ENCODE measurements around the gene C3orf20. TPM values are rescaled to one million over a fixed set of nuclear protein-coding genes. Genes with fewer than 3 reads are reported as not detected.
"Not testable (repeated sequence)": the region's sequence is repeated elsewhere in the genome, so short reads cannot be mapped to it uniquely, and the experiment has no call there.

Gene C3orf20
- total RNA-seq, 1 donor: 0.21 TPM

DNA sequence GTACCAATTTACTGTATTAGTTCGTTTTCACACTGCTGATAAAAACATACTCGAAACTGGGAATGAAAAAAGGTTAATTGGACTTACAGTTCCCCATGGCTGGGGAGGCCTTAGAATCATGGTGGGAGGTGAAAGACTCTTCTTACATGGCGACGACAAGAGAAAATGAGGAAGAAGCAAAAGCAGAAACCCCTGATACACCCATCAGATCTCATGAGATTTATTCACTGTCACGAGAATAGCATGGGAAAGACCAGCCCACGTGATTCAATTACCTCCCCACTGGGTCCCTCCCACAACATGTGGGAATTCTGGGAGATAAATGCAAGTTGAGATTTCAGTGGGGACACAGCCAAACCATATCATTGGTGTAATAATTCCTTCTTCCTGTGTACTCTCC, 69.6 kb downstream of the C3orf20 start:
- Histone ChIP-seq H3K27me3 (ENCODE audit: insufficient read depth, low read length) (peaks cover 10% of the 10 kb centered on the region), H3K4me3 (ENCODE audit: low read length) (no peak overlapping the region), H3K9me3 (ENCODE audit: low read depth, low read length) (no peaks in the 10 kb centered on the region), H3K4me1 (ENCODE audit: insufficient read depth, low read length) (no peaks in the 10 kb centered on the region)

DNA sequence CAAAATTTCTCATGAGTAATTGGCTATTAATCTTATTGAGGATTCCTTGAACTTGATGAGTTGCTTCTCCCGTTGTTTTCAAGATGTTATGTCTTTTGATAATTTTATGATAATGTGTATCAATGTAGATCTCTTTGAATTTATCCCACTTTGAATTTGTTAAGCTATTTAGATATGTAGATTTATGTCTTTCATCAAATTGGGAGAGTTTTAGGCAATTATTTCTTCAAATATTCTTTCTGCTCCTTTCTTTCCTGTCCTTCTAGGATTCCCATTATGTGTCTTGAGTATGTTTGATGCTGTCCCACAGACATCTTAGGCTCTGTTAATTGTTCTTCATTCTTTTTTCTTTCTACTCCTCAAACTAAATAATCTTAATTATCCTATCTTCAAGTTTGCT, 75.7 kb downstream of the C3orf20 start:
- Histone ChIP-seq H3K4me1 (ENCODE audit: insufficient read depth, low read length) (no peaks in the 10 kb centered on the region), H3K4me3 (ENCODE audit: low read length) (no peak overlapping the region), H3K9me3 (ENCODE audit: low read depth, low read length) (no peaks in the 10 kb centered on the region), H3K27me3 (ENCODE audit: insufficient read depth, low read length) (peaks cover 4% of the 10 kb centered on the region)

DNA sequence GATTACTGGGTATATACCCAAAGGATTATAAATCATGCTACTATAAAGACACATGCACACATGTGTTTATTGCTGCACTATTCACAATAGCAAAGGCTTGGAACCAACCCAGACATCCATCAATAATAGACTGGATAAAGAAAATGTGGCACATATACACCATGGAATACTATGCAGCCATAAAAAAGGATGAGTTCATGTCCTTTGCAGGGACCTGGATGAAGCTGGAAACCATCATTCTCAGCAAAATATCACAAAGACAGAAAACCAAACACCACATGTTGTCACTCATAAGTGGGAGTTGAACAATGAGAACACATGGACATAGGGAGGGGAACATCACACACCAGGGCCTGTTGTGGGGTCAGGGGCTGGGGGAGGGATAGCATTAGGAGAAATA, 78.0 kb downstream of the C3orf20 start:
- H3K9me3 ChIP-seq (ENCODE audit: low read depth, low read length); H3K4me1 ChIP-seq (ENCODE audit: insufficient read depth, low read length); H3K4me3 ChIP-seq (ENCODE audit: low read length); H3K27me3 ChIP-seq (ENCODE audit: insufficient read depth, low read length): not testable (repeated sequence)

DNA sequence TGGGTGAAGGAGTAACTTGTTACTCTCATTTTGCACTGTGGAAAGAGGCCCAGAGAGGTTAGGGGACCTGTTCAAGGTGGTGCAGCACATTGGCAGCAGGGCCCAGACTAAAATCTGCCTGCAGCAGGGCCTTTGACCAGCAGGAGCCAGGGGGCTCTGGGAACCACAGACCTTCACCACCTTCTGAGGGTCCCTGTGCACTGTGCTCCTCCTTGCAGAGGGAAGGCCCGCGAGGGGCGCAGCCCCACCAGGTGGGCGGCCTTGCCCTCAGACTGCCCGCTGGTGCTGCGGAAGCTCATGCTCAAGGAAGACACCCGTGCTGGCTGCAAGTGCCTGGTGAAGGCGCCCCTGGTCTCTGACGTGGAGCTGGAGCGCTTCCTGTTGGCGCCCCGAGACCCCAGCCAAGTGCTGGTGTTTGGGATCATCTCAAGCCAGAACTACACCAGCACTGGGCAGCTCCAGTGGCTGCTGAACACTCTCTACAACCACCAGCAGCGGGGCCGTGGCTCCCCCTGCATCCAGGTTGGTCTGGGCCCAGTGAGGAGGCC, 82.3 kb downstream of the C3orf20 start:
- Histone ChIP-seq H3K9me3 (ENCODE audit: low read depth, low read length) (no peaks in the 10 kb centered on the region), H3K4me3 (ENCODE audit: low read length) (no peak overlapping the region), H3K4me1 (ENCODE audit: insufficient read depth, low read length) (no peaks in the 10 kb centered on the region), H3K27me3 (ENCODE audit: insufficient read depth, low read length) (no peaks in the 10 kb centered on the region)

DNA sequence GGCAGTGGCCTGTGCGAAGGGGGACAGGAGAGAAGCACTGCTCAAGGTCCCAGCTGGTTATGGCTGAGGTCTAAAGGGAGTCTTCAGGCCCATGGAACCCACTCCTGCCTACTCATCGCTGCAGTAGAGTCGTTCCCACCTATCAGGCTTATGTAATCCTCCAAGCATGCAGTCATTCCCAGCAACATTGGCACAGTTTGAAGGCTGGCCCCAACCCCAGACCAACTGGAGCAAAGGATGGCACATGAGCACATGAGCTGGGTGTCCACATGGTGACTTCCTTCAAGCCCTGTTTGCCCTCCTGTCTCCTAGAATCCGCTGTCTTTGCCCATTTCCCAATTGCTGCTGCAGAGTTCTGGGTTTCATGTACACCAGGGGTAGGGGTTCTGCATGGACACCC, 83.4 kb downstream of the C3orf20 start:
- no peaks in the 10 kb centered on the region for H3K9me3 ChIP-seq (ENCODE audit: low read depth, low read length)
- H3K4me1 ChIP-seq (ENCODE audit: insufficient read depth, low read length): no peaks in the 10 kb centered on the region
- no peak overlapping the region for H3K4me3 ChIP-seq (ENCODE audit: low read length)
- H3K27me3 ChIP-seq (ENCODE audit: insufficient read depth, low read length): no peaks in the 10 kb centered on the region

DNA sequence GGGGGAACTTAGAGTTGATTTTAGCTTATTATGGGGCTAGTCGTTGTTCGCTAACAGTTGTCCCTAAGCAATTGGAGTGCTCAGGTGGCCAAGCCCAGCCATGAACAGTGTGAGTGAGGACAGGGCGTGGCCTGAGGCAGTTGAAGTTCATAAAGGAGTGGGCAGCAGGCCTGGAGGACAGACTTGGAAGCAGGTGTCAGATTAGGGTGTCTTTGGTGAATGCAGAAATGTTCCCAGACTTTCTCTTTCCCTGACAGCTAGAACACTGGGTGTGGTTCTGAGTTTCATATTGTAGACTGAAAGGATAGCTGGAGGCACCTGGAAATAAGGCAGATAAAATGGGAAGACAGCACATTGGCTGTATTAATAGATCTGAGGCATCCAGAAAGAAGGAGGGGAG, 84.0 kb downstream of the C3orf20 start:
- H3K4me3 ChIP-seq (ENCODE audit: low read length): no peak overlapping the region
- no peaks in the 10 kb centered on the region for H3K9me3 ChIP-seq (ENCODE audit: low read depth, low read length)
- H3K4me1 ChIP-seq (ENCODE audit: insufficient read depth, low read length): no peaks in the 10 kb centered on the region
- no peaks in the 10 kb centered on the region for H3K27me3 ChIP-seq (ENCODE audit: insufficient read depth, low read length)

DNA sequence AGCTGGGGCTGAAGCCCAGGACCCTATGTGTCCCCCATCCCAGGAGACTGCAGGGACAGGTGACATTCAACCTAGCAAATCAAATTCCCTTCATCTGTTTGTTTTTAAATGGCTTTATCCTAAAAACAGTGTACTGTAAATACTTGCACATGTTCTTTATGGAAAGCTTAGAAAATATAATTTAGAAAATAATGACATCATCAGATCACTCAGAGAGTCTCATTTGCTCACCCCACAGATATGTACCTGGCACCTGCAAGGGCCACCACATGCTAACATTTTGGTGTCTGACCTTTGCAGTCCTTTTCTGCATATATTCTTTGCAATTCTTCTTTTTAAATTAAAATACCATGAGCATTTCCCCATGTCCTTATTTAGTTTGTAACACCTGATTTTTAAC, 85.2 kb downstream of the C3orf20 start:
- Histone ChIP-seq H3K4me1 (ENCODE audit: insufficient read depth, low read length) (no peaks in the 10 kb centered on the region), H3K27me3 (ENCODE audit: insufficient read depth, low read length) (no peaks in the 10 kb centered on the region), H3K4me3 (ENCODE audit: low read length) (no peak overlapping the region), H3K9me3 (ENCODE audit: low read depth, low read length) (no peaks in the 10 kb centered on the region)

DNA sequence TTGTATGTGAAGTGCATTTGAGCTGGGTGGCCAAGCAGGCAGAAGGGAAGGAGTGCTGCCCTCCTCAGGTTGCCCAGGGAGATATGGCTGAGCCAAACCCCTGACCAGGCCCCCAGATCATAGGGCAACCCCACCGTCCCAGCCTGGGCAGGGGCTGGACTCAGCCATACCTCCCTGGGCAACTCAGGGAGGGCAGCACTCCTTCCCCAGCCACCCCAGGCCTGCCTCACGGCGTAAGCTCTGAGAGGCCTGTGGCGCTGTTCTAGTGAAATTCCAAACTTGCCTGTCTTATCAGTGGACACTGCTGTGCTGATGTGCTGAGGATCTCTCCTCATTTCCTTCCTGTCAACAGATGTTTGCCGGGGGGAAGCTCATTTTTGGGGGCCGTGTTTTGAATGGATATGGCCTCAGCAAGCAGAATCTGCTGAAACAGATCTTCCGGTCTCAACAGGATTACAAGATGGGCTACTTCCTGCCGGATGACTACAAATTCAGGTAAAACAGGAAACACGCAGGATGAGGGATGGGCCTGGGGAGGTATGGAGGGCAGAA, 86.3 kb downstream of the C3orf20 start:
- Histone ChIP-seq H3K27me3 (ENCODE audit: insufficient read depth, low read length) (no peaks in the 10 kb centered on the region), H3K9me3 (ENCODE audit: low read depth, low read length) (no peaks in the 10 kb centered on the region), H3K4me3 (ENCODE audit: low read length) (no peak overlapping the region), H3K4me1 (ENCODE audit: insufficient read depth, low read length) (no peaks in the 10 kb centered on the region)

DNA sequence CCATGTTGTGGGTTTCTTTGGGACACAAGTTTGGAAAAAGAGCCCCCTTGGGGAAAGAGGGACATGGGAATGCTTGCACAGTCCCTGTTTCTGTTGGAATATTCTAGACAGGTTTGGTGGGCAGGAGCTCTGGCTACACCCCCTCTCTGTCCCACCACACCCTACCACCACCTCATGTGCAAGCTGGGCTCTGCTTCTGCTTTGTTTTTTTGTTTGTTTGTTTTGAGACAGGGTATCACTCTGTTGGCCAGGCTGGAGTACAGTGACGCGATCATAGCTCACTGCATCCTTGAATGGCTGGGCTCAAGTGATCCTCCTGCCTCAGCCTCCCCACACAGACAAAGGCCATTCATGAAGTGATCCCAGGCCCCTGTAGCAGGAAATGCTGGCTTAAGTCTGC, 86.9 kb downstream of the C3orf20 start:
- Histone ChIP-seq H3K4me3 (ENCODE audit: low read length) (no peak overlapping the region), H3K4me1 (ENCODE audit: insufficient read depth, low read length) (no peaks in the 10 kb centered on the region), H3K27me3 (ENCODE audit: insufficient read depth, low read length) (no peaks in the 10 kb centered on the region), H3K9me3 (ENCODE audit: low read depth, low read length) (no peaks in the 10 kb centered on the region)

DNA sequence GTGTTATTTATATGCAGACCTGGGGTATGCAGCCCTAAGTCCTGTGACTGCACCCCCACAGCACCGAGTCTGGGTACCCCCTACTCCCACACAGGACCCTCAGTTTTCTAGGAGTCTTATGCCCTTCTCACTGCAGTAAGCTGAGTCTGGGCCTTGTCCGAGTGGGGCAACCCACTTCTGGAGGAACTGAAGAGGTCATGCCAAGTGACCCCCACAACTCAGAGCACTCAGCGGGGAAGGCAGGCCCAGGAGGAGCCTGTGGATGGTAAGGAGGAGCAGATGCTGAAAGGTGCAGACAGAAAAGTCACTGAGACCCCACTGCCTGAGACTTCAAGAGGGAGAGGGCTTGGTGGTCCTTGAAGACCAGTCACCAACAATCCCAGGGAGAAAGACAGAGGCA, 87.8 kb downstream of the C3orf20 start:
- Histone ChIP-seq H3K27me3 (ENCODE audit: insufficient read depth, low read length) (no peaks in the 10 kb centered on the region), H3K9me3 (ENCODE audit: low read depth, low read length) (no peaks in the 10 kb centered on the region), H3K4me1 (ENCODE audit: insufficient read depth, low read length) (no peaks in the 10 kb centered on the region), H3K4me3 (ENCODE audit: low read length) (no peak overlapping the region)

DNA sequence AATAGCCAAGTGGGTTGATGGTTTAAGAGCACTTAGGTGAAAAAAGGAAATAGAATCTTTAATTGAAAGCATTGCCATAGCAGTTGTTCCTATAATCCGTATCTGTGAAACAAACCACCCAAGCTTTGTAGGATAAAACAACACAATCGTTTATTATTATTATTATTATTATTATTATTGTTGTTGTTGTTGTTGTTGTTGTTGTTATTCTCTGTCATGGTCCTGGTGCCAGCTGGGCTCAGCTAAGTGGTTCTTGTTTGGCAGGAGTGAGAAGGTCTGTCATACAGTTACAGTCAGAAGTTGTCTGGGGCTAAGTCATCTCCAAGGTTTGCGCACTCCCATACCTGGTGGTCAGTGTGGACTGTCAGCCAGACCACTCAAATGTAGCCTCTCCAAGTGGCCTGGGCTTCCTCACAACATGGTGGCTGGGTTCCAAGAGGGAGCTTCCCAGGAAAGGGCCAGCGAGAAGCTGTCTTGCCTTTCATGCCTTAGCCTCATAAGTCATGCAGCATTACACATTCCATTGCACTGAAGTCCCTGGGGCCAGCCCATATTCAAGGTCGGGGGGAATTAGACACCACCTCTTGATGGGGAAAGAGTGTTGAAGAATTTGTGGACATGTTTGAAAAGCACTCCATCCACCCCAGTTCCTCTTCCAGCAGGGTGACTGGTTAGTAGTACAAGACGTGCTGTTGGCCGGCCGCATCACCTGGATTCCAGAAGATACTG, 89.6 kb downstream of the C3orf20 start:
- H3K27me3 ChIP-seq (ENCODE audit: insufficient read depth, low read length): no peaks in the 10 kb centered on the region
- no peaks in the 10 kb centered on the region for H3K4me1 ChIP-seq (ENCODE audit: insufficient read depth, low read length)
- no peak overlapping the region for H3K4me3 ChIP-seq (ENCODE audit: low read length)
- no peaks in the 10 kb centered on the region for H3K9me3 ChIP-seq (ENCODE audit: low read depth, low read length)

DNA sequence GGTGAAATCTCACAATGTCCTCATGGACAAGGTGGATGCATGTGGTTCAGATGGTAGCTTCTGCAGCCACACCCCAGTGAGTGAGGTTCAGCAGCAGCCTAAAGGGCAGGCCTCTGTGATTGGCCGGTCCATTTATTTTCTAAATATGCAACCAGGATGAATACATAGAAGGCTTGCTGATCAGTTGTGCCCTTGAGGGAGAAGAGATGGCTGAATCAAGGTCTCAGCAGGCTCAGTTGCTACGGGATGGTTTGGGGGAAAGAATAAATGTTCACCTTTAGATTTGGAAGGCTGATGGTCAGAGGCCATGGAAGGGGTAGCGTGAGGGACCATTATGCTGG, 90.1 kb downstream of the C3orf20 start:
- Histone ChIP-seq H3K27me3 (ENCODE audit: insufficient read depth, low read length) (no peaks in the 10 kb centered on the region), H3K4me3 (ENCODE audit: low read length) (no peak overlapping the region), H3K9me3 (ENCODE audit: low read depth, low read length) (no peaks in the 10 kb centered on the region), H3K4me1 (ENCODE audit: insufficient read depth, low read length) (no peaks in the 10 kb centered on the region)

DNA sequence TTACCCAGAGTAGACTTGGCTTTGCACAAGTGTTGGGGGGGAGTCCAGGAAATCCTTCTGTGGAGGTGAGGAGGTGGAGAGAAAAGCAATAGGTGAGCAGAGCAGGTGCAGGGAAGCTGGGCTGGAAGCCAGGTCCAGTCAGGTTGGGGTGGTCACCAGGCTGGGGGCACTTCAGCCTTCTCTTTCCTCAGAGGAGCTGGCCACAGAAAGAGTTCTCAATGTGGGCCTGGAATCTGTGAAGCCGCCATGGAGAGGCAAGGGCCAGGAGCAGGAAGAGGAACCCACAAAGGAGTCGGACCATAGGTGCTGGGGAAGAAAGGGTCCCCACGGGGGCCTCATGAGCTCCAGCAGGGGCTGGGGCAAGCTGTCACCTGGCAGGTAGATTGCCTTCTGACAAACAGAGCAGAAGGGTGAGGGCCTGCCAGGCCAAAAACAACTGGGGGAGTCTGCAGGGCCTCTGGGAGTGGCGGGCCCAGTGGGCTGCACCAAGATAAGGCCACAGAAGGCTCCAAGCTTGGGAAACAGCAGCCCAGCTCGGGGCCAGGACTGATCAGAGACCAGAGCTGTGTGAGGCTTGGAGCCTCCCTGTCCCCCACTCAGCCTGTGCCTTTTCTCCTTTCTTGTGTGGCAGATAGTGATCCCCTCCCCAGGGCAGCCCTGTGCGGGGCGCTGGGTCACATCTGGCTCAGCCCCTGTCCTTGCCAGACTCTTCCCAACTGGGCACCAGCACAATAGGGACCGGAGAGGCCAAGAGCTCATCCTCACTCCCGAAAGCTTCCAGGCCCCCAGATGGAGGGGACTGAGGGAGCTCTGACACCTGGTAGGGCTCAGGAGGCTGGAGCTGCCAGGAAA, 90.9 kb downstream of the C3orf20 start:
- Histone ChIP-seq H3K4me1 (ENCODE audit: insufficient read depth, low read length) (no peaks in the 10 kb centered on the region), H3K4me3 (ENCODE audit: low read length) (no peak overlapping the region), H3K9me3 (ENCODE audit: low read depth, low read length) (no peaks in the 10 kb centered on the region), H3K27me3 (ENCODE audit: insufficient read depth, low read length) (no peaks in the 10 kb centered on the region)

DNA sequence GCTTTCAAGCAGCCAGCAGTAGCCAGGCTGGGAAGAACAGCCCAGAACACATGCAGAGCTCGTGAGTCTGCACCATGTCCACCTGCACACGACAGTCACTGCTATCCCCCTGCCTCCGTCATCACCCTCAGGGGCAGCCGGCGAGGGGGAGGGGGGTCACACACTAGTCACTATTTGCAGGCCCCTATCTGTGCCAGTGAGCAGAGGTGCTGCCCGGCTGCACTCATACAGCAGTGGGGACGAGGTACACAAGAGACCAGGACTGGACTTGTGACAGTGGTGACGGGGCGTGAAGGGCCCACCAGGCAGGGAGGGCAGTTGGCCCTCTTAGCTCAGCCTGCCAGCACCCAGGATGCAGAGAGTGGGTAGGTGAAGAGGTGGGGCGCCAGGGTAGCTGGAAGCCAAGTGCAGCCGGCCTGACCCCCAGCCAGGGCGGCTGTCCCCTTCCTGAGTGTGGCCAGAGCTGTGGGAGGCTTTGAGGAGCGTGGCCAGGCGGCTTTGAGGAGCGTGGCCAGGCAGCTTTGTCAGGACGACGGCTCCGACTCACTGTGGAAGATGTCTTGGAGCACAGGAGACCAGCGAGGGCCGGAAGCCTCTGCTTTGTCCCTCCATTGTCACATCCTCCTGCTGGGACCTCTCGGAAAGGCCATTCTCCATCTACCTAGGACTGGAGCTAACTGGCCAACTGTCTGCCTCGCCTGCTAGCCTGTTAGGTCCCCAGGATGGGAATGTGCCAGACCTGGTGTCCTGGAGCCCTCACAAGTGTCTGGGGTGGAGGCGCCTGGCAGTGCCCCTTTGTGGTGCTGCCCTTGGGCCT, 91.7 kb downstream of the C3orf20 start:
- no peak overlapping the region for H3K4me3 ChIP-seq (ENCODE audit: low read length)
- H3K9me3 ChIP-seq (ENCODE audit: low read depth, low read length): no peaks in the 10 kb centered on the region
- no peaks in the 10 kb centered on the region for H3K4me1 ChIP-seq (ENCODE audit: insufficient read depth, low read length)
- no peaks in the 10 kb centered on the region for H3K27me3 ChIP-seq (ENCODE audit: insufficient read depth, low read length)

All from mononuclear cell (primary cell).